ENCODE data around the gene TGFB2. TPM values are rescaled to one million over a fixed set of nuclear protein-coding genes. Genes with fewer than 3 reads are reported as not detected.

TGFB2 gene
- total RNA-seq, 4 donors from 2014 or later: 0.40 to 1.9 (median 0.57) TPM

GRCh38 chr1:218367118-218367517 lies 22.0 kb downstream of the TGFB2 start:
- no peak overlapping the region for H3K4me3 ChIP-seq
- WGBS, 2 donors: 52 to 62% methylated on average over 4 of the region's 4 CpGs
- H3K9me3 ChIP-seq: no peaks in the 10 kb centered on the region
- no peaks in the 10 kb centered on the region for H3K27me3 ChIP-seq
- H3K27ac ChIP-seq: no peak overlapping the region
- no peak for DNase-seq
- intact Hi-C loops (cut with DNase I): loop anchor here (10.0 kb wide), 1 partner anchor 148 kb away; no protein-coding TSS in a partner anchor
- H3K4me1 ChIP-seq: peaks cover 0 to 37% (median 0%) of the 10 kb centered on the region in 3 donors
- TF ChIP-seq POLR2A (IDR thresholded peaks at IDR 0.05): no peak
- no peak for TF ChIP-seq CTCF (IDR thresholded peaks at IDR 0.05)
- H3K36me3 ChIP-seq: no peaks in the 10 kb centered on the region

GRCh38 chr1:218368686-218369085 lies 23.6 kb downstream of the TGFB2 start:
- Histone ChIP-seq H3K27ac (no peak overlapping the region), H3K27me3 (no peaks in the 10 kb centered on the region), H3K4me3 (no peak overlapping the region), H3K4me1 (peaks cover 0 to 37% (median 0%) of the 10 kb centered on the region in 3 donors), H3K9me3 (no peaks in the 10 kb centered on the region), H3K36me3 (no peaks in the 10 kb centered on the region)
- TF ChIP-seq CTCF (IDR thresholded peaks at IDR 0.05): no peak
- no peak for TF ChIP-seq POLR2A (IDR thresholded peaks at IDR 0.05)
- WGBS, 2 donors: 81 to 93% methylated on average over 7 of the region's 7 CpGs
- DNase-seq: no peak
- intact Hi-C loops (cut with DNase I): loop anchor here (10.0 kb wide), 1 partner anchor 146 kb away; no protein-coding TSS in a partner anchor

- TF ChIP-seq CTCF (IDR thresholded peaks at IDR 0.05) (no peak), POLR2A (IDR thresholded peaks at IDR 0.05) (no peak)
- no peaks in the 10 kb centered on the region for H3K9me3 ChIP-seq
- H3K27ac ChIP-seq: peak overlapping the region in 1 of 4 donors; percentile 38
- no peak for DNase-seq
- no peaks in the 10 kb centered on the region for H3K36me3 ChIP-seq
- intact Hi-C loops (cut with DNase I): loop anchor here (10.0 kb wide), 1 partner anchor 145 kb away; no protein-coding TSS in a partner anchor
- peaks cover 0 to 34% (median 3%) of the 10 kb centered on the region in 3 donors for H3K4me1 ChIP-seq
- 64 to 77% methylated on average over 2 of the region's 2 CpGs for WGBS, 2 donors
- no peaks in the 10 kb centered on the region for H3K27me3 ChIP-seq
- no peak overlapping the region for H3K4me3 ChIP-seq
These were observed 24.8 kb downstream of the TGFB2 start for GRCh38 chr1:218369688-218370511.

GRCh38 chr1:218371927-218372672 lies 27.0 kb downstream of the TGFB2 start:
- Histone ChIP-seq H3K27me3 (no peaks in the 10 kb centered on the region), H3K4me1 (peaks cover 0 to 27% (median 7%) of the 10 kb centered on the region in 3 donors), H3K4me3 (no peak overlapping the region), H3K36me3 (no peaks in the 10 kb centered on the region), H3K27ac (no peak overlapping the region), H3K9me3 (no peaks in the 10 kb centered on the region)
- 63 to 69% methylated on average over 8 of the region's 8 CpGs for WGBS, 2 donors
- intact Hi-C loops (cut with DNase I): no loop called here
- TF ChIP-seq POLR2A (IDR thresholded peaks at IDR 0.05) (no peak), CTCF (IDR thresholded peaks at IDR 0.05) (no peak)
- DNase-seq: no peak
